GM19372 (cell line): ENCODE data around the gene DAB2.

Experiments used
- ATAC-seq: cut with Tn5 transposase; IDR thresholded peaks from one replicate; pipeline ENCODE4 v1.9.1; 2021; ENCODE audit warnings: mild to moderate bottlenecking, low read depth, moderate library complexity; ENCODE audit not compliant: unreplicated experiment

The DAB2 gene

DNA sequence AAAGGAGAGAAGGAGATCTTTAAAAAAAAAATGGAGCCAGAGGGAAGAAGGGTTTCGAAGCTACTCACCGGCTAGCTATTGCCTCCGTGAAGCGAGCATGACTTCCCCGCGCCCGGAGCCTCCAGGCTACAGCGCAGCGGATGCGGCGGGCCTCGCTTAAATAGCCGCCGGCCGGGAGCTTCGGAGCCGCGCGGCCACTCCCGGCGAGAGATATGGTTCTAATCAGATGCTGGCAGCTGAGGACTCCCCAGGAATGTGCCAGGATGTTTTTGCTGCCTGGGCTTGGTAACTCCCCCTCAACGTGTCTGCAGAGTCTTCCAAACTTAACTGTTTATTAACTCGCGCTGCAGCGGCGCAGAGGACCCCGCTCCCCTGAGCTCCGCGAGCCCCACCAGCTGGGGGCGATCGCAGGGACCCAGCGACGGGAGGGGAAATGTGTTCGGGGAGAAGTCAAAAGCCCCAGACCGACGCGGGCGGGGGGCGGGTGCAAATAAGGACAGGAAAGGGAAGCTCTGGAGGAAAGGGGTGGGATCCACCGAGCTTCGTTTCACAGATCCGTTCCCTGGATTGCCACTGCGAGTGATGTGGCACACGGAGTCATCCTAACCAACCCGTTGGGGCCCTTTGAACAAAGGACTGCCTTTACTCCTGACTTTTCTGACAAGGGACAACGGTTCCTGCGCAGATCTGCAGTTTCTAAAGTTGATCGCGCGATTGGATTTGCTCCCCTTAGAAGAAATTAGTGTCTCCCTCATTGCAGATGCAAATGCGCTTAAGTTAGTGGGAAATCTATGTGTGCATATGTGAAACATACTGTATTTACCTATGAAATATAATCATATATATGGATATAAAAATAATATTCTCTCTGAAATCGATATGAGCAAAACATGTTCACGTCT is at the start of gene DAB2:
DAB2 (minus strand) TSS at position 245 of the 902 bp plus-strand sequence. CDS start 30,660 bp downstream, outside the sequence.
- ATAC-seq, result peak; percentile 73

DNA sequence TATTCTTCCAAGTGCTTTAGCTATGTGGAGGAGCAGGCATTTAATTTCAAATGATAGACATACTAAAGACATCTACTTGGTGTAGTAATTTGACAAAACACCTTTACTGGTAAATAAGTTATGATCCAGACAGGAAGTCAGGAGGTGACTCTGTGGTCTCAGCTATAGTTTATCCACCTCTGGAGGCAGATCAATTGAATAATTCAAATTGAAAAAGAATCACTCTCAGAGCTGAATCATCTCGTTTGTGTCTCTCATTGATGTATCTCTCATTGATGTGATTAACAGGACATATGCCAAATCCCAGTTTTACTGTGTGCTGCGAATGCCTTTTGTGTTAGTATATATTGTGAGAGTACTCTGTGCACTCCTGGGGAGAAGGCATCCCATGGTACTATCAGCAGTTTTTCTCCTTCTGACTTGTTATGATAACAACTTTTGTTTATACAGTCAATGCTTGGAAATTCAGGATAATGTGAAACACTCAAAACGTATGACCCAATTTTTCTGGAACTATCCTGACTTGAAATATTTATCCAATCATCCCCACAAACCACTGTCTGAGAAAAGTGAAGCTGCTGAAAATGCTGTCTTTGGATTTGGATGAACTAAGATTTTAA is 48.5 kb upstream of the DAB2 start:
- ATAC-seq, result no peak

DNA sequence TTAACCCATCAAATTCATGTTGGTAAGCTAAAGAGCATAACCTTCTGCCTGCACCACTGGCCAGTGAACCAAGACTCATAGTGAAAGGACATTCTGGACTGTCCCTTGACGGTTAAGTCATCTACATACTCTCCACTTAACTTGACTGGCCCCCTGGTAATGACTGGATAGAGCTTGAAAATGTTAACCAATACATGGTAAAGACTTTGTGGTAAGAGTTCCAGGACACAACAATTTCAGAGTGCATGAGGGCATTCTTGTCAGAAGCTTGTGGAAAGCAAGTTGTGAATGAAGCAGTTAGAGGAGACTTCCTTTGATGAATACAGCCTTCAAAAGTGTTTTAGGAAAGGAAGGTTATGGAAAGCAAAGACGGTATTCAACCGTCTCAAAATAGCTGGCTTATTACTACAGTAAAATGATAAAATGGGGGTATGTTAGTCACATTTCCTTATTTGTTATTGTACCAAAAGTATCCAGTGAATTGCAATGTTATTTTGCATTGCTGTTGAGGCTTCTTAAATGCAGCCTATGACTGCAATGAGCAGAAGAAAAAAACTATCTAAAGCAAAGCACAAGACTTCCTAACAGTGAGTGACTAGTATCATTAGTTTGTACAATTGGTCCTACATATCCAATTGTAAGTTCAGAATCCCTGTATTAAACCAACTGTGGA is 47.2 kb upstream of the DAB2 start:
- no peak for ATAC-seq

DNA sequence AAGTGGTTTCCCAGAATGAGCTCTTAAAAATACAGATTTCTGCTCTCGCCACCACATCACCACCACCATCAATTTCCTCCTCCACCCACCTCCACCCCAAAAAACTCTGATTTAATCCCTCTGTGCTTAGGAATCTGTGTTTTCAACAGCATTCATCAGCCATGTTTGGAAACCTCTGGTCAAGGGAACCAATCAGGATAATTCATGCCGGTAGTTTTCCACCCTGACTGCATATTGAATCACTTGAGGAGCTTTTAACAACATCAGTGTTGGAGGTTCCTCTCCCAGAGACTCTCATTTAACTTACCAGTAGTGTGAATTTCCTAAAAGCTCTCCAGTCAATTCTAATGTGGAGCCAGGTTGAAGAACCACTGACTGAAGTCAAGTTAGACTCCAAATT is 46.0 kb upstream of the DAB2 start:
- no peak for ATAC-seq

DNA sequence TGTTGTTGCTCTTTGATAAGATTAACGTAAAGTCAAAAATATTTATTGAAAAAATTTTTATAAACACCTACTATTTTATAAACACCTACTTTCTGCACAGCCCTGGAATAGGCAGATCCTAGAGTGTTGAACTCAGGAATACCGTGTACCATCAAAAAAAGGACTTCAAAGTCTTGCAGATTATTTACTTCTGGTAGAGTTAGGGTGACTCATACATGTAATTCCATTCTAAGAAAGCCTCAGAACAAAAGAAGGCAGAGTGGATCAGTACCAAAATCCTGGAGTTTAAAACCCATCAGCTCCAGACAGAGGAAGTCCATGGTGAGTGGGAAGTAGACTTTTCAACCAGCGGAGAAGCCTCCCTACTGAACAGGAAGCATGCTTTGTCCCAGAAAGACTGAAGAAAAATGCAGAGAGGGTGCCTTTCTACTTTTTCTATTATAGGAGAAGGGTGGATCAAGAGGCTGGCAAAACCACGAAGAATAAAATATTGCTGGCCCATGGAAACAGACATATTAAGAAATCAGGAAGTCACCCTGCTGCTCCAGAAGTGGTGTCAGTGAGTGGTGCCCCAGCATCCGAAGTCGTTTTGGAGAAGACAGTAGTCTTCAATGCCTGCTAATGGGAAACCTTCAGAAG is 45.1 kb upstream of the DAB2 start:
- ATAC-seq, result no peak

DNA sequence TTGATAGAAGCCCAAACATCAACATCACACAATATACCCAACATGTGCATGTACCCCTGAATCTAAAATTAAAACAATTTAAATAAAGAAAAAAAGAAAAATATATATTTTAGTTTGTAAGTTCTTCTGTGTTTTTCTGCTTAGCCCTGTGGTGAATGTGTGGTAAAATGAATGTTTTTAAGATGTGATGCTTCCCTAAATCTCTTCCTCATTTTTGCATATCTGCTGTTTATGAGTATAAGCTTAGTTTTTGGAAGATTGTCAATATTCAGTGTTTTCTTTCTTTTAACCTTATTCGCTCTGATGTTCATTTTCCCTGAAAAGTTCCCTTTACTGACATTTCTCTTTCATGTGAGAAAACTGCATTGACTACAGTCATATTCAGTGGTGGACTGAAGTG is 44.4 kb upstream of the DAB2 start:
- no peak for ATAC-seq

DNA sequence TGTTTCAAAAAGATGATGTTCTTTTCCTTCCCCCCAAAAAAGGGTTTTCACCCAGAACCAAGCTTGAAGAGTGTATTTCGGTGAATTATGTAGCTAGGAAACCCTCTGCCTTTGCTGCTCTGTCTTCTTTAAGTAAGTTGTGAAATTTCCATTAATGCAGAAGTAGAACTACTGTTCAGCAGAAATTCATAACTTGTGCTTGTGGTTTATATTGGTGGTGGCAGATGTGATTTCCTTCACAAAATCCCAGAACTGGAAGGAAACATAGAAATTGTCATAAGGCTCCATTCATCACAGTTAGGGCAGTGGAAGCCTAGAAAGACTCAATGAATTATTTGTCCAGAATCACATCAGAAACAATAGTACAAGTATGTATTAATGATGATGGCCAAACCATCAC is 42.1 kb upstream of the DAB2 start:
- ATAC-seq, result no peak

DNA sequence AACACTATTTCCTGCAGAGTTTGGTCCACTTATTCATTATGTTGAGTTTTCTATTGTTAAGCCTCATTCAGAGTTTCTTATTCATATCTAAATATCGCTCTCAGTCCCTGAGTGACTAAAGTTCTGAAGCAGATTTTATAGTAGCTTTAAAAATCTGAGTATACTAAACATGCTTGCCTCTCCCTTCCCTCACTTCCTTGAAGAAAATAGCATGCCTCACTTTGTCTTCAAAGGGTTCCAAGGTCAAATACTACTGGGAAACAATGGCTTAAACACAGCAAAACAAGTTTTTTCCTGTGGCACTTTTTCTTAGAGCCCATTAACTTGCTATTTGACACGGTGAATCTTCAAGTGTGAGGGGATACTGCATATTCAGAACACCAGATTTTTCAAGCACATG is 41.1 kb upstream of the DAB2 start:
- ATAC-seq, result no peak

DNA sequence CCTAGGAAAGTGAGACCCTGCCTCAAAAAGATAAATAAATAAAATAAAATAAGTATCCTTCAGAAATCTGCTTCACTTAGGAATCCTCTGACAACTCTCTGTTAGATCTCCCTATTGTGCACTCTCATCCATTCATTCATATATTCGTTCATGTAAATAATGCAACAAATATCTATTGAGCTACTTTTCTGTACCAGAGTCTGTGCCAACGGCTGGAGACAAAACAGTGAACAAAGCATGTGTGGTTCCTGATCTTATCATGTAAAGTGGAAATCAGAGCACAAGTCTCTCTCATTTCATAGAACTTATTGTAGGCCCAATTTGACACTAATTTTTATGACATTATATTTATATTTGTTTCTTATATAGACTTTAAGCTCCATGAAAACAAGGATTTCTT is 40.3 kb upstream of the DAB2 start:
- ATAC-seq, result no peak

DNA sequence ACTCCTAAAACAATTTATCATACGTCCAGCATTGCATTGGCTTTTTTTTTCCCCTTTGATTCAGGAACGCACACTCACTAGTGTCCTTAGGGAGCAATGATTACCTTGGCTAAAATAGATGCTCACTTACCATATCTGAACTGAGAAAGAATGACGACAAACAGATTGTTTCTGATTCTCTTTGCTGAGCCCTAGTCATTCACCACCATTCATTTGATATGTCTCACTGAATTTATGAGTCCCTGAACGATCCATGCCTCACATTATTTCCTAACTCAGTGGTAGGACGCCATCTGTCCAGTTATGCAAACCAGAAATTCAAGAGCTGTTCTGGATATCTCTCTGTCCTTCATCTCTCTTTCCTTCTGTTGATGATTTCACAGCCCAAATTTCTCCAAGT is 39.3 kb upstream of the DAB2 start:
- ATAC-seq, result no peak

DNA sequence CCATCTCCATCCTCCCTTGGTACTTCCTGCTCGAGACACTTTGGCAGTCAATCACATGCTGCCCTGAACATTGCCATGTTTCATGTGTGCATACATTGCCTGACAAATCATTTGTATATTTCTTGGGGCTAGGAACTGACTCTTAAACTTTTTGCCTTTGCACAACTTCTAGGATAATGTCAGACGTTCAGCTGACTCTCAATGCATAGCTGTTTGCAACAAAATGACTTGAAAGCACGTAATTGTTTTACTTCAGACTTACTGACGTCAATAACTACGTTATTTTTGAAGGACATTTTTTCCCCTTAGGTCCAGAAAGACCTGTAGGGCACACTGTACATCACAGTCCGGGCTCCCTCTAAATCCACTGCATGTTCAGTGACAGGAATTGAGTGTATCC is 37.4 kb upstream of the DAB2 start:
- ATAC-seq, result no peak

DNA sequence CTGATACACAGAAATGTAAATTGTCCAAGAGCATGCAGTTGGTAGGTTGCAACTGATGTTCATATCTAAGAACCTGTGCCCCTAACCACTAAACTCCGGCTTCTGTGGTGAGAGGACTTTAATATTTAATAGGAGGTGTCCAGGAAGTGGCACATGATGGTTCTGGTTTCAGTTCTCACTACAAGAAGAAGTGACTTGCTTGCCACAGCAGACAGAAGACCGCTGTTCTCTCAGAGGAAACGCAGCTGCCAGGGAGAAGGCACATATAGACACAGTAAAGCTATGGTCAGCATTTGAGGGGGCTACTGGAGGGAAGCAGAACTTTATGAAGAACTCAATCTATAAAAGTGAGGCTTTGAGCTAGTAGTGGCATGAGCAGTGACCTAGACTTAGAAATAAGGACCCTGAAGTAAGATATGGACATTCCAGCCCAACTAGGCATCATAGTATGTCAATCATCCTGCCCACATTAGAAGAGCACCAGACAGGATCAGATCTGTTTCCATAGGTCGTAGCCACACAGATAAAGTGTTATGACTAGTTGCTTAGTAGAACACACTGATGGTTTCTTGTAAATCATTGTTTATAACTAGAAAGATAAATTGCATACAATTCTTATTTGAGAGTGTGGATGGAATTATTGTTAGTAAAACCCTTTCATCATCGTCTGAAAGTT is 36.4 kb upstream of the DAB2 start:
- ATAC-seq, result peak; percentile 81

DNA sequence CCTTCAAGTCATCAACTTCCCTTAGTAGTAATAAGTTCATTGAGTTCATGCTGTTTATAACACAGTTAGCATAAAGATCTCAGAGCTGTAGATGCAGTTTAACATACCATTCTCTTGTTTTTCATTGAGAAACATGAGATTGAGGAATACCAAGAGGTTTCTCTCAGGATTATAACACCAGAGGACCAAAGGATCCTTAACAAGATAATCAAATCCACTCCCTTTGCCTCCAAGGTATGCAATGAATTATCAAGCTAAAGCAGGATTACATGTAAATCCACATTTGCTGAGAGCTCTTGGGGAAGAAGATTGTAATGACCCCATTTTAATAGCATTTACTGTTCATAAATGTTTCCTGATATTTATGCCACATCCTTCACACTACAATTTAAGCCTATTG is 35.1 kb upstream of the DAB2 start:
- no peak for ATAC-seq

DNA sequence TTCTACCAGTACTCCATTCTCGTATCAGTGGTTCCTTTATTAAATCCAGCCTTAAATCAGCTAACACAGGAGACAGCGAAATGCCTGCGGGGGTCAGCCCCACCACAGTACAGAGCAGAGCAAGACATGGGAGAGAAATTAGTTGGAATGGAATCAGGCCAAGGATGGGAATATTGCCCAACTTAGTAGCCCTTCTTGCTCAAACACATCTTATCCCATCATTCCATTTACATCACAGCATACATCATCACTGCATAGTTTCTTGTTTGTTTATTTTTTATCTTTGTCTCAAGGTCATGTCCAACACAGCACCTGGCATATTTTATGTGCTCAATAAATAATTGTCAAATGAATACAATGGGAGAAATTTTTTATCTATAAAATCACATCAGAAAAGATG is 34.3 kb upstream of the DAB2 start:
- no peak for ATAC-seq

DNA sequence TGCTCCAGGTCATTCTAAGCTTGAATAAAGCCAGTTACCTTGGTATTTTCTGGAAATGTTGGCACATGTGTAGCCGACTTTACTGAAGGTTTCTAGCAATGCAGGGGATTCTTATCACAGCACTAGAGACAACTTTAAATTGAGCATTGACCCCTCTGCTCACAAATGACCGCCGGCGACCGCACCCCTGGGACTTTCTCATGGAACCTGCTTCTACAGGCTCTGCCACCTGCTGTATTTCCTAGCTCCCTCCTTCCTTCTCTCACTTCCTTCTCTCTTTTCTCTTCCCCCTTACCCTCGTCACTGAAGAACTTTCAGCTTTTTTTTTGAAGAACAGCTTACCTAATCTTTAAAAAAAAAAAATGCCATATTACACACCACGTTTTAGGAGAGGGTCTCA is 30.9 kb upstream of the DAB2 start:
- ATAC-seq, result no peak

DNA sequence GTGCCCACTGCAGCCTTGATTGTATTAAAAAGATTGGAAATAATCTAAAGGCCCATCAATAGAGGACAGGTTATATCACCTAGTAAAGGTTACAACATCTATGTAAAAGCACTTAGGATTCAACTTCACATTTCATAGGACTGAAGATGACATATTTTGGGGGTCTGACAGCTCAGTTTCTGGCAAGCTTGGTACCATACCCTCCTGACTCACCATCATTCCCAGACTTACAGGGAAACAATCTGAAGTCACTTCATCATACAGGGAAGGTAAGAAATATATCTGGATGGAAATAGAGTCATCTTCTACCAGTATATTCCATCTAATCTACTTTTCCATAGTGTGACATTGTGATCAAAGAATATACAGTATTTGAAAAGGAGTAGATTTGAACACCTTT is 28.8 kb upstream of the DAB2 start:
- no peak for ATAC-seq

DNA sequence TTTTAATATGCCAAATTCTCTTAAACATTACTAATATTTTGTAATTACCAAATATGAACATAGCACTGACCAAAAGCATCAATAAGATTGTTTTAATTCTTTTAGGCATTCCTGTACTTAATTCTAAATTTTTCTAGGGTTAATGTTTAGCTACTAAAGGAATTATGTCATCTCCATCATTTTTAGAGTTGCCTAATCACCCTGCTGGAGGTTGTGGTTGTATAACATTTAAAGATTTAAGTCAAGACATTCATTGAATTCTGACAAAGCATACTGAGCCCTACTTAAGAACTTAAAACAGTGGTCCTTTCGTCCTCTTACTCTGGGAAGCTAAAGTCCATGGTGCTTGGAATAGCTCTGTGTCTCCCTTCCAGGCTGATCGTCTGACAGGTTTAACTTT is 28.1 kb upstream of the DAB2 start:
- no peak for ATAC-seq

DNA sequence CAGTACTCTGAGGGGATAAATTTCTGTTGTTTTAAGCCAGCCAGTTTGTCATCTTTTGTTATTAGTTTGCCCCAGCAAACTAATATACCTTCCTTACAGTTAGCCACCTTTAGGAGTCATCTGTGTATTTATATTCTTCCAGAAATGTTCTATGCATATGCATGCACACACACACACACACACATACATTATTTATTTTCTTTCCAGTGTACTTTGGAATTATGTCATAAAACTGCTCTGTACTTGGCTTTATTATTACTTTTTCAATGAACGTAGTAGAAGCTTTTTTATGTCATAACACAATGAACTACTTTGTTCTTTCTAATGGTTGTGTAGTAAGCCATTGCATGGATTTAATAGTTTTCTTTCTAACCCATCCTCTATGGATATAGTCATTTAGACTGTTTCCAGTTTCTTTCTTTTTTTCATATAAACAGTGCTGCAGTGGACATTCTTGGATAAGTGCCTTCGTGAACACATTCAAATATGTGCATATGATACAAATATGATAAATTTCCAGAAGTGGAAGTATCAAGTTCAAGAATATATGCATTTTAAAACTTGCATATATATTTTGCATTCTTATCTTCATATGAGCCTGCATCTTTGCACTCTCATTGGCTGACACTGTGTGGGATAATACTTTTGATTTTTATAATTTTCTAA is 26.6 kb upstream of the DAB2 start:
- no peak for ATAC-seq

DNA sequence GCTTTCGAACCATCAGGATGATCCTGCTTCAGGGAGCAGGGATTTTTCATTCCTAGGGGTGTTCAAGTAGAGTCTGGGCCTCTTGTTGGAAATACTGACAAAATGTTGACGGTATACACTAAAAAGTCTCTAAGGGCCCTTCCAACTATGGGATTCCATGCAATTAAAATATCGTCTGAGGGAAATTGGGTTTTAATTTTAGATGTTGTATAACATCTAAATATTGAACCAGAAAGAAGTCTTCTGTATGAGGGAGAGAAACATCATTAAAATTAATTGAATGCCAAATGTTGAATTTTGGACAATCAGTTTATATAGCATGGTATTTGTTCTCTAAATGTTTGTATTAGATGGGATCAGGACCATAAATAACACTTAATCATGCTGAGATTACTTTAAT is 25.7 kb upstream of the DAB2 start:
- no peak for ATAC-seq

DNA sequence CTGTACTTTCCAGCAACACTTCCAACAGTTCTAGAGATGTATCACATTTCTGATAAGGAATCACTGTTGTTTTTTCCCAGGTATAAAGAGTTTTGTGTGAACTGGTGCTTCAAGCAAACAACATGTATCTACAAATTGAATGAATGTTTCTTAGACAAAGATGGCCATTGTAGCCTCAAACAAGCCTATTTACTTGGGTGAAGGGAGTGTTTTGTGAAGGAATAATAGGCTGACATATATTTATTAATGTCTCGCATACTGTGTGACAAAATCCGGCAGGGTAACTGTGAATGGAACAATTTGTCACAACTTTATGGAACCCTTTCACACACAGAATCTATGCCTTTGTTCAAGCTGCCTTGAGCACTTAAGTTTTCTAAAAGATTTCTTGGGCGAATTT is 24.8 kb upstream of the DAB2 start:
- no peak for ATAC-seq
